RPMI8226 (cell line): ENCODE data around the gene GRB2.
"Not testable (repeated sequence)": the region's sequence is repeated elsewhere in the genome, so short reads cannot be mapped to it uniquely, and the experiment has no call there.

ENCODE experiments used
- DNase-seq: peaks from one replicate; pipeline ENCODE4 v3.0.0-alpha.2; 2015

The GRB2 gene

DNA sequence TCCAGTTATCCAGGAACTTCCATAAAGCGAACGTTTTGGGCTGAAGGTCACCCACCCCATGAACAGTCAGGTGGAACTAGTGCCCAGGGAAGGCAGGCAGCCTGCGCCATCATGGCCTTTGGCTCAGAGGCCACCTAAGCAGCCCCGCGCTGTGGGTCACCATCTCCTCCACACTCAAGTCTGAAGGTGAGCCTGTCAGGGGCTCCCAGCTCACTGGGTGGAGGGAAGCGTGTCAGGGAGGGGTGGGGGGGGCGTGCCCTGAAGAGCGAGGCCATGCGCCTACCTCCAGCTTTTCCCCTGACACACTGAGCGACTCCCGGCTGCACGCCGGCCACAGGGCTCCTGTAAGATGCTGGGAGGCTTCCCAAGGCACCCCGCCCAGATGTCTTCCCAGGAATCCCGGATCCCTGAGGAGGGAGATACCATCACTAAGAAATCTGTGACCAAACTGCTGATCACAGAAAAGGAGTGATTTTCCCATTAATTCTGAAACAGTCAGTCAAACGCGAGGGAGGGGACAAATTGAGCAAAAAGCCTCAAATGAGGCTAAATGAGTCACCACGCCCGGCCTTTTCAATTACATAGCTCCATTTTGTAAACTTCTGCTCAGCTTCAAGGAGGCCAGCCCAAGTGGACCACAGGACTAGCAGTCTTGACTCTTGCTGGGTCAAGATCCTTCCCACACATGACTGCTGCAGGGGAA, 89.8 kb downstream of the GRB2 start:
- DNase-seq = no peak

DNA sequence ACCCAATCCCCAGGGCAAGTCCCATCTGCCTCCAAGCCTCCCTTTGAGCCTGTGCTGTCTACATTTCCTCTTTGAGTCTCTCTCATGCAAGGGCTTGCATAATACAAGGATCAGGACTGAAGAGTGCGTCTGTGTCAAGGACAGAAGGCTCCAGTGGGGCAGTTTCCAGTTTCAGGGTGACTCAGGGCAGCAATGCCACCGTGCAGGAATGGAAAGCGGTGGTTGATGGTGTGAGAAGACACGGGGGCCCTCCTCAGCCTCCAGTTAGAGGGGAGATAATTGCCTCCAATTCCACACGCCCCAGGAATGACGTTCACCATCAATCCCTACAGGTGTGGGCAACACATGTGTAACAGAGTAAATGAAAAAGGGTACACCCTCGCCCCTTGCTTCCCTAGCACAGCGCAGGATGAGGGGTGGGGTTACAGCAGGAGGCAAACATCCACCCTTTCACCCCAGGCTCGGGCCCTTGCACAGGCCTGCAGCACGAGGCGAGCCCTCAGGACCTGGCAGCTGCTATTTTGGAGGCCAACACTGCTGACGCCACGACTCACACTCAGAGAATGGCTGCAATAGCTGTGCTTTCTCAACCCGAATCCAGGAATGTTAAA, 91.4 kb downstream of the GRB2 start:
- DNase-seq = no peak

DNA sequence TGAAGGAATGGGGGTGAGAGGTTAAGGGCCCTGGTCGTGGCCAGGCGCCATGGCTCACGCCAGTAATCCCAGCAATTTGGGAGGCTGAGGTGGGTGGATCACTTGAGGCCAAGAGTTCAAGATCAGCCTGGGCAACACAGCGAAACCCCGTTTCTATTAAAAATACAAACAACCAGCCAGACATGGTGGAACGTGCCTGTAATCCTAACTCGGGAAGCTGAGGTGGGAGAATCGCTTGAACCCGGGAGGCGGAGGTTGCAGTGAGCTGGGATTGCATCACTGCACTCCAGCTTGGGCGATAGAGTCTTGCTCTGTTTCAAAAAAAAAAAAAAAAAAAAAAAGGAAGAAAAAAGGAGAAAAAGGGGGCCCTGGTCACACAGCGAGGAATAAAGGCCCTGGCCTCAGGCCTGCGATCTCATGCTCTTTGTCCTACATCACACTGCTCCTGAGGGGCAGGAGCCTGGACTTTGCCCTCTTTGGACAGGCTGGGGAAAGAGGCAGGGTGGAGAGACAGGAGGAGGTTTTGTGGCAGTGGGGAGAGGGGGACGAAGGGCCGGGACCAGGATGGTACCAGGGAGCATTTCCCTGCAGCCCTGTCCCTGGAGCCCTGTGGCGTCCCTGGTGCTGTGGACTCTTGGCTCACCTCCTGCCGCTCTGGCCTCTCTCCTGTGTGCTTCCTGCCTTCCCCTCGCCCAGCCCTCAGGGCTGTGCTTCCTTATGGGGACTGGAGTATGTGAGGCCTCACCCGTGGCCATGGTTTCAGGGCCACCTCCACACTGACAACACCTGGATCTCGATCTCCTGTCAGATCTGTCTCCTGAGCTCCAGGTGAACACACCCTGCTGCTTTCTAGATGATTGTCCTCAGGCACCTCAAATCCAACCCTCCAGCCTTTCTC, 96.5 kb downstream of the GRB2 start:
- DNase-seq = no peak

DNA sequence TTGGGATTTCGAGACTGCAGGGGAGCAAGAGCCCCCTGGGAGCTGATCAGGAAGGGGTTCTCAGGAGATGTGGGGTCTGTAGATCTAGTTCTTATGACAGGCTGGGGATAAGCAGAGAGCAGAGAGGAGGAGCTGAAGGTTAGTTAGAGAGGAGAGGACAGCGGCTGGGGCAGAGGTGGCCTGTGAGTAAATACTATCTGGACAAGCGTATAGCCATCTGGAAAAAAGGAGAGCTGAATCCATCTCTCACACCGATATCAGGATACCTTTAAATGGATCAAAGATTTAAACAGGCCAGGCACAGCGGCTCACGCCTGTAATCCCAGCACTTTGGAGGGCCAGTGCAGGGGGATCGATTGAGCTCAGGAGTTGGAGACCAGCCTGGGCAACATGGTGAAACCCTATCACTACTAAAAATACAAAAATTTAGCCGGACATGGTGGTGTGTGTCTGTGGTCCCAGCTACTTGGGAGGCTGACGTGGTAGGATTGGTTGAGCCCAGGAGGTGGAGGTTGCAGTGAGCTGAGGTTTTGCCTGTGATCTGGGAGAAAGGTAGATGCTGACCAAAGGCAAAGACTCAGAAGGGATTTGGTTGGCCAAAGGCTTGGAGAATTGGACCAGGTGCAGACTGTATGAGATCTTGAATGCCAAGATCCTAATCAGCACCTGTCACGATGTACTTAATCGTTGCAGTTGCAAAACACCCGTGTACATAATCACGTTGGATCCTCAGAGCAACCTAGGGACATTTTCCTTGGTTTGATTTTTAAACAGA, 97.3 kb downstream of the GRB2 start:
- DNase-seq = no peak

DNA sequence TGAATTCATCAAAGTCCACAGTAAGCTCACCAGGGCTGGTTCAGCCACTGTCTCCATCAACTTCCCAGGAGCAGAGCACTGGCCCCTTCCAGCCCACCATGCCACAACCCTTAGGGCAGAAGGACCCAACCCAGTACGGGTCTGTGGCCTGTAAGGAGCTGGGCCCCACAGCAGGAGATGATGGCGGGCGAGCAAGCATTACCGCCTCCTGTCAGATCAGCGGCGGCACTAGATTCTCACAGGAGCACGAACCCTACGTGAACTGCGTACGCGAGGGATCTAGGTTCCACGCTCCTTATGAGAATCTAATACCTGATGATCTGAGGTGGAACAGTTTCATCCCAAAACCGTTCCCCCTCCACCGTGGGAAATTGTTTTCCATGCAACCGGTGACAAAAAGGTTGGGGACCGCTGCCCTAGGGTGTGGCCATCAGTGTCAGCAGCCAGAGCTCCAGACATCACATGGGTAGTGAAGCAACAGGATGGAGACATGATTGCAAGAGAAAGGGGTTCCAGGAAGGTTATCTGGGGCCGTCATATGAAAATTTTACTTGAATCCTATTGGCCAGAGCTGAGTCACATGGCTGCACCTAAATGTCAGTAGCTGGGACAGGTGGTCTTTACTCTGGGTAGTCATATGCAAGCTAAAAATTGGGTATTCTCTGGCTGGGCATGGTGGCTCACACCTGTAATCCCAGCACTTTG, 103.8 kb downstream of the GRB2 start:
- no peak for DNase-seq

DNA sequence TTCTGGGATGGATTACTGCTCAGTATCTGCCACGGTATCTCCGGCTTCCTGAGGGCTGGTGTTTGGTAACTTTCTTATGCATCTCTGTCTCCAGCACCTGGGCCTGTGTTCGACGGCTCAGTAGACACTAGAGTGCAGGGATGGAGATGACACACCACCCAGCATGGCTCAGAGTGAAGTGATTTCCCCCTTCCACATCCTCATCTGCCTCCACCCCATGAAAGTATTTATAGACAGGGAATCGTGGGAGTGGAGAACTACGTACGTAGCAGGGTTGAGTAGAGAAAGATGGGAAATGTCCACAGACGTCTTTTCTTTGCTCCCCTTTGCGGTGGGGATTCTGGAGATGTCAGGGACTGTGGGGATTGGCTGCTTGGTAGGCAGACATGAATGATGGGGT, 104.4 kb downstream of the GRB2 start:
- no peak for DNase-seq

DNA sequence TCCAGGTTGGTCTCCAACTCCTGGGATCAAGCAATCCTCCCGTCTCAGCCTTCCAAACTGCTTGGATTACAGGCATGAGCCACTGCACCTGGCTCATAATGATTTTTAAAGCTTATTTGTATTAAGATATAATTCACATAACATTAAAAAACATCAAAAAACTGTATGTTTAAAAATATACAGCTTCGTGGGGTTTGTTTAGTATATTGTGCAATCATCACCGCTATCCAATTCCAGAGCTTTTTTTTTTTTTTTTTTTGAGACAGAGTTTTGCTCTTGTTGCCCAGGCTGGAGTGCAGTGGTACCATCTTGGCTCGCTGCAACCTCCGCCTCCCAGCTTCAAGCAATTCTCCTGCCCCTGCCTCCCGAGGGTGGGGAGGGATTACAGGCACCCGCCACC, 105.2 kb downstream of the GRB2 start:
- no peak for DNase-seq

DNA sequence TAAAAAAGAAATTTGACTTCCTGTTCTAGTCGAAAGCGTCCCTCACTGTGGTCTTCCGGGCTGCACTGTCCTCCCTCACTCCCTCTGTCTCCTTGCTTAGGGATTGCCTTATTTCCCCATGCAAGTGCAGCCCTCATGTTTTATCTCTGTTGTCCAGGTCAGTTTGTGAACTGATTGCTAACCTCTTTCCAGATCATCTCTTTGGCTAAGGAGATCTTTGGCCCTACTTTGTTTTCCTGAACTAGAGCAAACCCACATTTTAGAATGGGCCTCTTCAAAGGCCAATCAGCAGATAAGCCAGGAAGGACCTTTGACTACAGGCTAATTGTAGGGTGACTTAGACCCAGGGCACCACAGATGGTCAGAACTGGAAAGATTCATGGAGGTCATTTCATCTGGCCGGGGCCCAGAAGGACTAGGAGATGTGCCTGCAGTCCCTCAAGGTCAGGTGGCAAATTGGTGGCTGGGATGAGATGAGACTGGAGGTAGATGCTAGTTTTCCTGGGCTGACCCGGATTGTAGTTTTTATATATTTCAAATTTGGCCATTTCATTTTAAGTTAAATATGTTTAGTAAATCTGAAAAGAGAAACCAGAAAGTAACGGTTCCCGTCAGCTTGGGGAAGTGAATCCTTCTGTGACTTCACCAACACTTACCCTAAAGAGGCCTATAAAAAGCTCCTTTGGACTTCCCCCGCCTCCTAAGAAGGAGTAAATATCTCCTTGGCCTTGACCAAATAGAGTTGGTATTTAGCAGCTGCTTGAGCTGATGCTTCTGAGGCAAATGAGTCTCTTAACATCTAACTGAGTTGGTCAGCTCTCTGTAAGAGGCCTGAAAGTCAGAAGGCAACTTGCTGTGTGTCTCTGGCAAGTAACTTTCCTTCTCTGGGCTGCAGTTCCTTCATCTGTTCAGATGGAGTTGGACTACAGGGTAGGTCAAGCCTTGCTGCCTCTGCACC, 110.0 kb downstream of the GRB2 start:
- peak; percentile 37 for DNase-seq

DNA sequence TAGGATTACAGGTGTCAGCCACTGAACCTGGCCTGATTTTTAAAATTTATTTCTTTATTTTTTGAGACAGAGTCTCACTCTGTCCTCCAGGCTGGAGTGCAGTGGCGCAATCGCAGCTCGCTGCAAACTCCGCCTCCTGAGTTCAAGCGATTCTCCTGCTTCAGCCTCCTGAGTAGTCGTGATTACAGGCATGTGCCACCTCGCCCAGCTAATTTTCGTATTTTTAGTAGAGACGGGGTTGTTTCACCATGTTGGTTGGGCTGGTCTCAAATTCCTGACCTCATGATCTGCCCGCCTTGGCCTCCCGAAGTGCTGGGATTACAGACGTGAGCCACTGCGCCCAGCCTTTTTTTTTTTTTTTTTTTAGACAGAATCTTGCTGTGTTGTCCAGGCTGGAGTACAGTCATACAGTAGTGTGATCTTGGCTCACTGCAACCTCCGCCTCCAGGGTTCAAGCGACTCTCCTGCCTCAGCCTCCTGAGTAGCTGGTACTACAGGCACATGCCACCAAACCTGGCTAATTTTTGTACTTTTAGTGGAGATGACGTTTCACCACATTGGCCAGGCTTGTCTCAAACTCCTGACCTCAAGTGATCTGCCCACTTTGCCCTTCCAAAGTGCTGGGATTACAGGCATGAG, 112.5 kb downstream of the GRB2 start:
- DNase-seq = not testable (repeated sequence)

DNA sequence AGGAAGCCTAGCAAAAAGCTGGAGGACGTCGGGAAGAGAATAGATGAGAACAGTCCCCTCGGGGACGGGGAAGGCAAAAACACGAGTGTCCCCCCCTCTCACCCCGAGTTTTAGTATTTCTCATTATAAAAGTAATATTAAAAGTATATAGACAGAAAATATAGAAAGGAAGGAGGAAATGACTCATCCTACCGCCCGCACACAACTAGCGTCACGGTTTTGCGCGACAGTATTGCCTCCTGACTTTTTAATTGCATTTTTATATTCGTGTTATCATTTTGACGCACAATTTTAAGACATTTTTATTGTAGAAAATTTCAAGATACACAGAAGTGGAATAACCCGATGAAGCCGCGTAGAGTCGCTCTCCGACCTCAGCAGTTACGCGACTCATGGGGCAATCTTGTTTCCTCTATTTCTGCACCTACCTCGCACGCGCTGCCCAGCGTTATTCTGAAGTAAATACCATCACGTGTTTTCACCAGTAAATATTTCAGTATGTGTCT, 115.6 kb downstream of the GRB2 start:
- peak; percentile 80 for DNase-seq

DNA sequence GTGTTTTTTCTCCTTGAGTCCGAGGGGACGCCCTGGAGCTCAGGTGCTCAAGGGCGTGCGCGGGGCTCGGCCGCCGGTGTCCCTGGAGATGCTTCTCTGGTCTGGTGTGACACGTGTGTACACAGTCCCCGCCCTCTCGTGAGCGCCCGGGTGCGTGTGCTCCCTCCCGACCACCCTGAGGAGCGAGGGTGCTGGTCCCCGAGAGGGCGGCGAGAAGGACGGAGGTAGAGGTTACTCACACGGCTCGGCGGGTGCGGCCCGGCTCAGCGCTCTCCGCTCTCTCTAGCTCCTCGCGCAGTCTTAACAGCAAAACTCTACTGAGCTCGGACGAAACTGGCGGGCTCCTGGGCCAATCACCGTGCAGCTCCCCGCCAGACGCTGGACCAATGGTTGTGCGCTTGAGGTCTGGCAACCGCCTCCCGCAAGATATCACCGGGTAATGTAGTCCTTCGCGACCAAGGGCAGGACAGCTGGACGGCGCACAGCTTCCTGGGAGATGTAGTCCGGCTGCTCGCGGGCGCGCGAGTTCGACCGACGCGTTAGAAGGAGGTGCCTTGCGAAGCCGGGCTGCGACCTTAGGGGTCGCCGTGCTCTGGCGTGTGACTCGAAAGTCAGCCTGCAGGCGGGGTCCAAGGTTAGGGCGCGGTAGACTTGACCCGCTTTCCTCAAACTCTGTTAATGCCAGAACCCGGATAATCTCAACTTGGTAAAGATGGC, 116.2 kb downstream of the GRB2 start, which contains the start of gene SLC25A19:
Gene SLC25A19 (minus strand): TSS at position 319 of the 717 bp plus-strand sequence. CDS start 2,669 bp downstream, outside the sequence.
- DNase-seq = peak; percentile 98

DNA sequence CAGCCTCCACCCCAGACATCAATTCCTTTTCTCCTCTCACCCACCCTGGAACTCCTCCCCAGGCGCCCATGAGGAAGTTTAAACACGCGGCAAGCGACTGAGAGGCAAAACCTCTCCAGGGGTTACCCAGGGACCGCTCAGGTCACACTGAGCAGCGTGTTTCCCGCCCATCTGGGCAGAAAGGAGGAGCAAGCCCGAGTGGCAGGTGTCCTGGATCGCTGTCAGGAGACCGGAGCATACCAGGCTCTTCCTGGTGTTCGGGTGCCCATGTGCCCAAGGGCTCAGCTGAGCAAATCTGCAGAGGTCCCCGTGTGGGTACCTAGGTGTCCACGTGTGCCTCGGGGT, 116.7 kb downstream of the GRB2 start:
- peak; percentile 87 for DNase-seq

DNA sequence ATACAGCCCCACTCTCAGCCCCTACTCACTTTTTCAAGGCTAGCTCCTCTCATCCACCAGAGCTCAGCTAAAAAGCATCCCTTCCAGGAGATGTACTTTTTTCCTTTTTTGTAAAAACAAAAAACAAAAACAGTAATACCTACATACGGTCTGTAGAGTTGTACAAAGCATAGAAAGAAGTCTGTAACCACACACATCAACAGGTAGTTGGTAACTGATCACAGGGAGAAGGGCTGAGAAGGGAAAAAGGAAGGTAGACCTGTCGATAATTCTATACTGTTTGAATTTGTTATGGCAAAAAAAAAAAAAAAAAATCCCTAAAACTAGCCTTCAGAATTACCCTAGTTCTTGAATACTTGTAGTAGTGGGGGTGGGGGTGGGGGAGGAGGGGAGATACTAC, 117.1 kb downstream of the GRB2 start:
- DNase-seq = no peak

DNA sequence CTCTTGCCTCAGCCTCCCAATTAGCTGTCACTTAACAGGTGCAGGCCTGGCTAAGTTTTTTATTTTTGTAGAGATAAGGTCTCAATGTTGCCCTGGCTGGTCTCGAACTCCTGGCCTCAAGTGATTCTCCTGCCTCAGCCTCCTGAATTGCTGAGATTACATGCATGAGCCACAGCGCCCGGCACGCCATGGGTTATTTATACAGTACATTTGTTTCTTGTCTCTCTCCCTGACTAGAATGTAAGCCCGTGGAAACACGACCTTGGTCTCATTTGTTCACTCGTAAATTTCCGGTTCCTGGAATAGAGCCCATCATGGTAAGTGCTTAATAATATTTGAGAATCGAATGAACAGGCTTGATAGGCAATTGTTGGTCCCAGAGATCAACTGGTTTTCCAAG, 118.3 kb downstream of the GRB2 start:
- DNase-seq = no peak

DNA sequence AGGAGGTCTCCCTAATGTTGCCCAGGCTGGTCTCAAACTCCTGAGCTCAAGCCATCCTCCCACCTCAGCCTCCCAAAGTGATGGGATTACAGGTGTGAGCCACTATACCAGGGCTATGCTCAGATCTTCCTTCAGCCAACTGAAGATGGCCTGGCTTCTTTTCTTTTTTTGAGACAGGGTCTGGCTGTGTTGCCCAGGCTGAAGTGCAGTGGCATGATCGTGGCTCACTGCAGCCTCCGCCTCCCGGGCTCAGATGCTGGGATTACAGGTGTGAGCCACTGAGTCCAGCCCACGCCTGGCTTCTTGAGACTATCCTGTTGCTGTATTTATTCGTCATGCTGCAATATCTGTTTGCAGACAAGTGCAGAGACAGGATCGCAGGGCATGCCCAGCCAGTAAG, 120.4 kb downstream of the GRB2 start:
- DNase-seq = no peak

DNA sequence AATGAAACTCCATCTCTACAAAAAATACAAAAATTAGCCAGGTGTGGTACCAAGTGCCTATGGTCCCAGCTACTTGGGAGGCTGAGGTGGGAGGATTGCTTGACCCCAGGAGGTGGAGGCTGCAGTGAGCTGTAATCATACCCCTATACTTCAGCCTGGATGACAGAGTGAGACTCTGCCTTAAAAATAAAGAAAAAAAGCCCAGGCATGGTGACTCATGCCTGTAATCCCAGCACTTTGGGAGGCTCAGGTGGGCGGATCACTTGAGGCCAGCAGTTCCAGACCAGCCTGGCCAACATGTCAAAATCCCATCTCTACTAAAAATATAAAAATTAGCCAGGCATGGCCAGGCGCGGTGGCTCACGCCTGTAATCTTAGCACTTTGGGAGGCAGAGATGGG, 125.3 kb downstream of the GRB2 start:
- not testable (repeated sequence) for DNase-seq

DNA sequence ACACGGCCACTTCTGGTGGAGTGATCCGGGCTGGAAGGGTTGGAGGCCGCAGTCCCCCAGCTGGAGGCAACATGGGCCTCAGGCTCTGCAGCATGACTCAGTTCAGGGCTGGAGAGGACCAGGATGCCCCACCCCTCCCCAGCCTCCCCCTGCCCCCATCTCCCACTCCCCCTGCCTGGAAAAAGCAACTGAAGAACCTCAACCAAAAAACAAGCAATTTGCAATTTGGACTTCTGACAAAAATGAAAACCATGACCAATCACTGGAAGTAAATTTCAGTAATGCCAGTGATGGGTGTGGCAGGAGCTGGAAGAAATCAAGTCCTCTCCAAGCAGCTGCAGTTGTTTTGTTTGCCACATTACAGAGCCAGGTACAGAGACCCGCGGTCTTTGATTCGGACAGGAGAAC, 127.8 kb downstream of the GRB2 start:
- no peak for DNase-seq

DNA sequence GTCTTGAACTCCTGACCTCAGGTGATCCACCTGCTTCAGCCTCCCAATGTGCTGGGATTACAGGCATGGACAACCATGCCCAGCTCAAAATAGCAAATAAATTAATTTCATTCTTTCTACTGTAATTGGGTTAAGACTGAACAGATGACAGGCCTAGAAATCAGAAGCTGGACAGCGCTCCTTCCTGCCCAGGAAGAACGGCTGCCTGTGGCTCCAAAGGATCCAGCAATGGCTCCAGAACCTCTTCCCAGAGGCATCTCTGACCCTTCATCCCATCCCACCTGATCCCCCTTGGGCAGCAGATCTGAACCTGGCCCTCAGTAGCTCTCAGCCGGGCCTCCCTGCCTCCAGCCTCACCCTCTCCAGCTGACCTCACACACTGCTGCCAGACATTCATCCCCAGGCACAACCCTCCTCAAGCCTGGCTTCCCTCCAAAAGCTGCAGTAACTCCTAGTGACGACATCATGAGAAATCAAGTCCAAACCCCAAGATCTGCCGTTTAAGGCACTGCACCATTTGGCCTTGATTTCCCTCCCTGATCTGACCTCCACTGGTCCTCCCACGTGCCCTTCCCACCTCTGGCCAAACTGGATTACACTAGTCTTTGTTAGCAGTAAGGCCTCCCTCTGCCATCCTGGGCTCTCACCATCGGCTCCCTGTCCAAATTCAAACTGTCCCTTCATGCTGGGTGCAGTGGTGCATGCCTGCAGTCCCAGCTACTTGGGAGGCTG, 131.3 kb downstream of the GRB2 start:
- no peak for DNase-seq

DNA sequence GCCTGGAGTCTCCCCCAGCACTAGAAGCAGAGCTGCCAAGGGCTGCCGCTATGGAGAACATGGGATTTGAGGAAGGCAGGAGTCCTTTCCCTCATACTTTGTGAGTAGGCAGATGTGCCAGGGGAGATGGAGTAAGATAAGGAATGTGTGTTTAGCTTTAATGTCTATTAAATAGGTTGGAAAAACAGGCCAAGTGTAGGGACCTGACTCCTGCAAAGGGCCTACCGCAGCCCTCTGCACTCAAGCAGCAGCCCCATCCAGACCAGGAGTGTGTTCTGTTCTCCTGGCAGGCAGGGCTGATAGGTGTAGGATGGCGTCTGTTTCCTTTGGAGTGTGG, 132.7 kb downstream of the GRB2 start:
- DNase-seq = no peak
